Epithelial cell of proximal tubule (primary cell): ENCODE results near the gene PLAC8. TPM values are rescaled to one million over a fixed set of nuclear protein-coding genes. Genes with fewer than 3 reads are reported as not detected.
"Not testable (repeated sequence)": the region's sequence is repeated elsewhere in the genome, so short reads cannot be mapped to it uniquely, and the experiment has no call there.

Experiments
- DNase-seq: peaks from one replicate; pipeline ENCODE4 v3.0.0-alpha.2; 2011; ENCODE audit warnings: low read depth
- H3K4me3 ChIP-seq: 2 replicates; pipeline ENCODE4 v1.5.1; 2011; ENCODE audit warnings: low read depth, mild to moderate bottlenecking, low read length
- CTCF ChIP-seq: conservative IDR thresholded peaks from 2 replicates; pipeline ENCODE4 v1.5.1; 2012; ENCODE audit warnings: low read depth, mild to moderate bottlenecking, low read length
- total RNA-seq: library from RNA; depleted of rRNA; stranded (reverse); fragments of >200 nt; gene quantifications from 2 replicates; pipeline ENCODE4 v1.2.3, GENCODE V29; 2015

Gene PLAC8
- total RNA-seq, 1 donor from 2014 or later = 1.7 TPM

DNA sequence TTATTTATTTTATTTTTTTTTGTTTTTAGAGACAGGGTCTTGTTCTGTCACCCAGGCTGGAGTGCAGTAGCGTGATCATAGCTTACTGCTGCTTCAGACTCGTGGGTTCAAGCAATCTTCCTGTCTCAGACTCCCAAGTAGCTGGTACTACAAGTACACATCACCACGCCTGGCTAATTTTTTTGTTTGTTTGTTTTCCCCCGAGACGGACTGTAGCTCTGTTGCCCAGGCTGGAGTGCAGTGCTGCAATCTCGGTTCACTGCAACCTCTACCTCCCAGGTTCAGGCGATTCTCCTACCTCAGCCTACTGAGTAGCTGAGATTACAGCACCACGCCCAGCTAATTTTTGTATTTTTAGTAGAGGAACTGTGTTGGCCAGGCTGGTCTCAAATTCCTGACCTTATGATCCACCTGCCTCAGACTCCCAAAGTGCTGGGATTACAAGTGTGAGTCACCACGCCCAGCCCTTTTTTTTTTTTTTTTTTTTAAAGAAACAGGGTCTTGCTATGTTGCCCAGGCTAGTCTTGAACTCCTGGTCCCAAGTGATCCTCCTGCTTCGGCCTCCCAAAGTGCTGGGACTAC lies 47.4 kb downstream of the PLAC8 start:
- no peak for DNase-seq
- TF ChIP-seq CTCF = no peak
- H3K4me3 ChIP-seq = no peak overlapping the region

GRCh38 chr4:83065266-83065665 lies 49.3 kb downstream of the PLAC8 start:
- DNase-seq = no peak
- H3K4me3 ChIP-seq = no peak overlapping the region
- TF ChIP-seq CTCF = no peak

GRCh38 chr4:83062739-83063138 lies 51.8 kb downstream of the PLAC8 start:
- no peak for TF ChIP-seq CTCF
- no peak for DNase-seq
- H3K4me3 ChIP-seq = no peak overlapping the region

DNA sequence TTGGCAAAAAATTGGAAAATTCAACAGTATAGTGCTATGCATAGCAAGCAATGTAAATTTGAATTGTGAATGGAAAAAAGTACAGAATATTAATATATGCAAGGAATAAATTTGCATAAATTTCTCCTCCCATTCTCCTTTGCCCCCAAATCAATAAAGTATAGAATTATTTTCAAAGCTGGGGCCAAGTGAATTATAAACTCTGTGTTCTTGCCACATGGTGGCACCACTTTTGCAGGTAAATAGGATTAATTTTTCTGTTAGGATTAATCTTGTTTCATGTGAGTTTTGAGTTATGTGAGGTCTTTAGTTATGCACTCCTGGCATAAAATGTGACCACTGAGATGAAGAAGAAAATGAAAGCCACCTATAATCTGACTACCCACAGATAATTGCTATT lies 59.6 kb downstream of the PLAC8 start:
- no peak for DNase-seq
- peak; percentile 53 for TF ChIP-seq CTCF
- no peak overlapping the region for H3K4me3 ChIP-seq

DNA sequence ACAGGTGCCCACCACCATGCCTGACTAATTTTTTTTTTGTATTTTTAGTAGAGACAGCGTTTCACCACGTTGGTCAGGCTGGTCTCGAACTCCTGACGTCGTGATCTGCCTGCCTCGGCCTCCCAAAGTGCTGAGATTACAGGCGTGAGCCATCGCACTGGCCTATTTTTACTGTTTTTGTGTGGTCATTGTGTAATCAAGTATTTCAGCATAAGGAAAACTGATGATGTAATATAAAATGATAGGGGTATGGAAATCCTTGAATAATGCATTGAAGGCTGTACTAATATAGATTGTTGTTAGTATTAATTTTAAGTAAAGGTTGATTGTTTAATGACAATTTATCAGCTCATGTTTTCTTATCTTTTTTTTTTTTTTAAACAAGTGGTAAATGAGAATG lies 65.7 kb downstream of the PLAC8 start:
- H3K4me3 ChIP-seq, DNase-seq: not testable (repeated sequence)

DNA sequence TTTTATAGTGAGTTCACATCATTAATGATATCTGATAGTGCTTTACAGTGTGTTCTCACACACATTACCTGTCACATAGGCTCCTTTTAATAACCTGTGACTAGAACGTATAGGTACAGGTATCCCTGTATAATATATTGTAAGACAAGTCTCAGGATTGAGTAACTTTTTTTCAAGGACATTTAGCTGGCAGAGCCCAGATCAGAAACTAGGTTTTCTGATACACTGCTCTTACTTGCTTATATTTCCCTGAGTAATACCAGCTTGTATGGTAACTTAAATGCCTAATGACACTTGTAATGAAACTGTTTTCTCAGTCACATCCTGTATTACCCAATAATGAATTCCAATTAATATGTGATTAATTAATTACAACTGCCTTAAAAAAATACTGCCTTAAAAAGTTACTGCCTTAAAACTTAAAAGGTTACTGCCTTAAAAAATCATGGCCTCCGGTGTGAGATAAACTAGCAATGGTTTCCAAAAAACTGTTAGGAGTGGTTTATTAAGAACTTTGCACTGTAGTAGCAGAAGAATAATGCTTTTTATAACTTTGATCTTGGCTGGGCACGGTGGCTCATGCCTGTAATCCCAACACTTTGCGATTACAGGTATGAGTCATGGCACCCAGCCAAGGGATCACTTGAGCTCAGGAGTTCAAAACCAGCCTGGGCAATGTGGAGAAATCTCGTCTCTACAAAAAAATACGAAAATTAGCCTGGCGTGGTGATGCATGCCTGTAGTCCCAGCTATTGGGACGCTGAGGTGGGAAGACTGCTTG lies 67.6 kb downstream of the PLAC8 start:
- DNase-seq = peak; percentile 27
- no peak for TF ChIP-seq CTCF

DNA sequence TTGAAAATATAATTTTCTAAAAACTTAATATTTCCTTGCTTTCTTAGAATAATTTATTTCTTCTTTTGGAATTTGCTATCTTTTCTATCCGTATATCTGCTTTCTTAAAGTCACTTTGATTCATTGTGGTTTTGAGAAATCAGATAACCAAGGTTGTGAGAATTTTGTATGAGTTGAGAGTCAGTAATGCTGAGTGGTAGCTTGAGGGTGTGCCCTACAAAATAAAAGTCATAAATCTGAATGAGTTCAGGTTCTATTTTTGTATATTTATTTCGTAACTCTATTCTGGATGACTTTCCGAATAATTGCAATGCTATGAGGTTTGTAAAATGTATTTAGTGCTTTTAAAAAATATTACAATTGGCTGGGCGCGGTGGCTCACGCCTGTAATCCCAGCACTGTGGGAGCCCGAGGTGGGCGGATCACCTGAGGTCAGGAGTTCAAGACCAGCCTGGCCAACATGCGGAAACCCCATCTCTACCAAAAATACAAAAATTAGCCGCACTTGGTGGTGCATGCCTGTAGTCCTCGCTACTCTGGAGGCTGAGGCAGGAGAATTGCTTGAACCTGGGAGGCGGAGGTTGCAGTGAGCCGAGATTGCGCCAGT lies 70.6 kb downstream of the PLAC8 start:
- TF ChIP-seq CTCF = no peak
- DNase-seq = no peak
- no peak overlapping the region for H3K4me3 ChIP-seq

More for the DNA sequence above, 67.6 kb downstream of the PLAC8 start:
- H3K4me3 ChIP-seq = no peak overlapping the region

DNA sequence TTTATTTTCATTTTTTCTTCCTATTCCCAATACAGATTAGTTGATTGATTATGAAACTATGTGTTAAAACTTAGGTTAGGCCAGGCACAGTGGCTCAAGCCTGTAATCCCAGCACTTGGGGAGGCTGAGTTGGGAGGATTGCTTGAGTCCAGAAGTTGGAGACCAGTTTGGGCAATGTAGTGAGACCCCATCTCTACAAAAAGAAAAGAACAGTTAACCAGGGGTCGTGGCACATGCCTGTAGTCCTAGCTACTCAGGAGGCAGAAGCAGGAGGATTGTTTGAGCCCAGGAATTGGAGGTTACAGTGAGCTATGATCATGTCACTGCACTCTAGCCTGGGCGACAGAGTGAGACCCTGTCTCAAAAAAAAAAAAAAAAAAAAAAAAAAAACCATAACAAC lies 71.4 kb downstream of the PLAC8 start:
- H3K4me3 ChIP-seq, DNase-seq: not testable (repeated sequence)
